ENCODE data around the gene PAXIP1.

DNA sequence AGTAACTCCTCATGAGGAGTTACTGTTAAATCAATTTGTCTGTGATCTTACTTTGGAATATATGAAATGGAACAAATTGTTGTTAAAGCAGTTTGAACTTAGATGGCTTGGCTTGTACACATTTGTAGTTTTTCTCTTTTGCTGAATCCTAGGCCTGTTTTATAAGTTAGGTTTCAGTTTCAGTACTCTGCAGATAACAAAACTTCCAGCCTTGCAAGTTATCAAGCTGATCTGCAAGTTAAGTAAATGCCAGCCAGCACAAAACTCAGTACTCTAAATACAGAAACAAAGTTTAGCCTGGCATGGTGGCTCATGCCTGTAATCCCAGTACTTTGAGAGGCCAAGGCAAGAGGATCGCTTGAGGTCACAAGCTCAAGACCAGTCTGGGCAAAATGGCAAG, 25.0 kb upstream of the PAXIP1 start:
- TF ChIP-seq, protein P1, sequence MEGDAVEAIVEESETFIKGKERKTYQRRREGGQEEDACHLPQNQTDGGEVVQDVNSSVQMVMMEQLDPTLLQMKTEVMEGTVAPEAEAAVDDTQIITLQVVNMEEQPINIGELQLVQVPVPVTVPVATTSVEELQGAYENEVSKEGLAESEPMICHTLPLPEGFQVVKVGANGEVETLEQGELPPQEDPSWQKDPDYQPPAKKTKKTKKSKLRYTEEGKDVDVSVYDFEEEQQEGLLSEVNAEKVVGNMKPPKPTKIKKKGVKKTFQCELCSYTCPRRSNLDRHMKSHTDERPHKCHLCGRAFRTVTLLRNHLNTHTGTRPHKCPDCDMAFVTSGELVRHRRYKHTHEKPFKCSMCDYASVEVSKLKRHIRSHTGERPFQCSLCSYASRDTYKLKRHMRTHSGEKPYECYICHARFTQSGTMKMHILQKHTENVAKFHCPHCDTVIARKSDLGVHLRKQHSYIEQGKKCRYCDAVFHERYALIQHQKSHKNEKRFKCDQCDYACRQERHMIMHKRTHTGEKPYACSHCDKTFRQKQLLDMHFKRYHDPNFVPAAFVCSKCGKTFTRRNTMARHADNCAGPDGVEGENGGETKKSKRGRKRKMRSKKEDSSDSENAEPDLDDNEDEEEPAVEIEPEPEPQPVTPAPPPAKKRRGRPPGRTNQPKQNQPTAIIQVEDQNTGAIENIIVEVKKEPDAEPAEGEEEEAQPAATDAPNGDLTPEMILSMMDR (conservative IDR thresholded peaks at IDR 0.05): no peak
- TF ChIP-seq ZFX (IDR thresholded peaks at IDR 0.05): no peak
